Daoy (cell line): ENCODE data around the gene SSBP1. TPM values are rescaled to one million over a fixed set of nuclear protein-coding genes. Genes with fewer than 3 reads are reported as not detected.
"Not testable (repeated sequence)": the region's sequence is repeated elsewhere in the genome, so short reads cannot be mapped to it uniquely, and the experiment has no call there.

Source experiments
- DNase-seq: peaks from one replicate; pipeline ENCODE4 v3.0.0-alpha.2; 2015; ENCODE audit warnings: low read depth
- total RNA-seq: library from RNA; depleted of rRNA; stranded (reverse); fragments of >200 nt; shearing (Covaris generic); gene quantifications from 2 replicates; pipeline ENCODE4 v1.2.3, GENCODE V29; 2014; rRNA removed

The SSBP1 gene
- total RNA-seq = 913 and 1,102 TPM in 2 replicates

DNA sequence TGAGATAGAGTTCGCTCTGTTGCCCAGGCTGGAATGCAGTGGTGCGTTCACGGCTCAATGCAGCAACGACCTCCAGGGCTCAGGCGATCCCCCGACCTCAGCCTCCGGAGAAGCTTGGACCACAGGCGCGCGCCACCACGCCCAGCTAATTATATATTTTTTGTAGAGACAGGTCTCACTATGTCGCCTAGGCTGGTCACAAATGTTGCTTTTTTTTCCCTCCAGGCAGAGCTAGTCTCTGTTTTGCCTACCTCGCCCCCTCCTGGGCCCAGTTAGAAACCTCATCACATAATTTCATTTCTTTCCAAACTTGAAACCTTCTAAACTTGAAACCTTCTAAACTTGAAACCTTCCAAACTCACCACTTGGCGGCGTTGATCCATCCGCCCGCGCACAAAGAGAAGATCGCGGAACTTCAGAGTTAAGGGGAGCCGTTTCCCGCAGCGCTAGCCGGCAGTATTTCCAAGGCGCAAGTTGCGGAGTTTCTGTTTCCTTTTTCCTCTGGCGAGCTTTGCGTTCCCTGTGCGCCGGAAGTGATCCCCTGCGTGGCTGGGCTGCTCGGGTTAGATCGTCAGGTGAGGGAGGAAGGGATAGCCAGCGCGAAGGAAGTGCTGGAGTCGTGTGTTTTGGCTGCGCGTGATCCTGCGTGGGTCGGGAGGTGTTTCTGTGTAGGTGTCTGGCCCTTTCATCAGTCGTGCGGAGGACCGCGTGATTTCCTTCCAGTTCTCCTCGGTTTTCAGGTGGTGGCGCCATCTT, at the start of gene SSBP1:
TSS of gene SSBP1 (plus strand) at position 523 of the 756 bp plus-strand sequence. CDS start 809 bp downstream, outside the sequence.
- DNase-seq = peak; percentile 99

DNA sequence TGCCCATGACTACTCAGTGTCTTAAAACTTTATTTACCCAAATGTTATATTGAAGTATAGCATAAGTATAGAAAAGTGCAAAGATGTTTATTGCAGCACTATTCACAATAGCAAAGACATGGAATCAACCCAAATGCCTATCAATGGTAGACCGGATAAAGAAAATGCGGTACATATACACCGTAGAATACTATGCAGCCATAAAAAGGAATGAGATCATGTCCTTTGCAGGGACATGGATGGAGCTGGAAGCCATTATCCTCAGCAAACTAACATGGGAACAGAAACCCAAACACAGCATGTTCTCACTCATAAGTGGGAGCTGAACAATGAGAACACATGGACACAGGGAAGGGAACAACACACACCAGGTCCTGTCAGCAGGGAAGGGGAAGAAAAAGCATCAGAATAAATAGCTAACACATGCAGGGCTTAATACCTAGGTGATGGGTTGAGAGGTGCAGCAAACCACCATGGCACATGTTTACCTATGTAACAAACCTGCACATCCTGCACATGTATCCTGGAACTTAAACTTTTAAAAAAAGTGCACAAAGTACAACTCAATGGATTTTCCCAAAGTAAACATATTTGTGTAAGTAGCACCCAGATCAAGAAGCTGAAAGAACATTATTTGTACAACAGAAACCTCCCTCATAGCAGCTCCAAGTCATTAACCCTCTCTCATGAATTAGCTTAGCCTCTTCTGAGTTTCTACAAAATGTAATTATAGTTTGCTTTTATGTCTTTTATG, 48.9 kb upstream of the SSBP1 start:
- not testable (repeated sequence) for DNase-seq

DNA sequence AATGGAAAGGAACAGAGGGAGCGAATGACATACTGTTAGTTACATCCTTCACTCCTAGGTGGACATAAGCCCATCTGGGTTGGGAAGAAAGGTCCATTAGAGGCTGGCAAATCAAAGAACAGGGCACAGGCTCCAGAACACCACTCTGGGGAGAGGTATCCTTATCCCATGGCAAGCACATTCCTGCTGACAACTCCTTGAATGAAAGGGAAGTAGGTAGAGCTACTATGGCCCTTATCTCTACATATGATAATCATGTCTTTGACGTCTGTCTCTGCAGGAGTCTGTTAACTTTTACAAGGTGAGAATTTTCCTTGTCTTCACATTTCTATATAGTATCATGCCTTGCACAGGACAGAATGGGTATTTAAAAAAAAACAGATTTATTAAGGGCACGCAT, 46.6 kb upstream of the SSBP1 start:
- DNase-seq = no peak

DNA sequence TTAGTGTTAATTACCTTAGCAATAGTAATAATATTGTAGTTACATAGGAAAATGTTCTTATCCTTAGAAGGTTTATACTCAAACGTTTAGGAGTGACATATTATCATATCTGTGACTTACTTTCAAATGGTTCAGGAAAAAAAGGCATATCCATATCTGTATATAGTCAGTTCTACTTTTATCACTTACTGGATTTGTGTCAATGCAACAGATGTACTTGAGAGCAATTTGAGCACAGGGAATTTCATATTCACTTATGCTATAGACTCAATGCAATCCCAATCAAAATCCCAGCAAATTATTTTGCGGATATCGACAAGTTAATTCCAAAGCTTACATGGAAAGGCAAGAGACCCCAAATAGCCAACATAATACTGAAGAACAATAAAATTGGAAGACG, 46.2 kb upstream of the SSBP1 start:
- DNase-seq = no peak

GRCh38 chr7:141693082-141693481, 45.1 kb upstream of the SSBP1 start:
- DNase-seq = no peak

GRCh38 chr7:141695803-141696289, 42.3 kb upstream of the SSBP1 start:
- DNase-seq = no peak

GRCh38 chr7:141696348-141696747, 41.8 kb upstream of the SSBP1 start:
- DNase-seq = peak; percentile 25

- DNase-seq = peak; percentile 92
These were observed 40.8 kb upstream of the SSBP1 start for GRCh38 chr7:141697211-141697871.

DNA sequence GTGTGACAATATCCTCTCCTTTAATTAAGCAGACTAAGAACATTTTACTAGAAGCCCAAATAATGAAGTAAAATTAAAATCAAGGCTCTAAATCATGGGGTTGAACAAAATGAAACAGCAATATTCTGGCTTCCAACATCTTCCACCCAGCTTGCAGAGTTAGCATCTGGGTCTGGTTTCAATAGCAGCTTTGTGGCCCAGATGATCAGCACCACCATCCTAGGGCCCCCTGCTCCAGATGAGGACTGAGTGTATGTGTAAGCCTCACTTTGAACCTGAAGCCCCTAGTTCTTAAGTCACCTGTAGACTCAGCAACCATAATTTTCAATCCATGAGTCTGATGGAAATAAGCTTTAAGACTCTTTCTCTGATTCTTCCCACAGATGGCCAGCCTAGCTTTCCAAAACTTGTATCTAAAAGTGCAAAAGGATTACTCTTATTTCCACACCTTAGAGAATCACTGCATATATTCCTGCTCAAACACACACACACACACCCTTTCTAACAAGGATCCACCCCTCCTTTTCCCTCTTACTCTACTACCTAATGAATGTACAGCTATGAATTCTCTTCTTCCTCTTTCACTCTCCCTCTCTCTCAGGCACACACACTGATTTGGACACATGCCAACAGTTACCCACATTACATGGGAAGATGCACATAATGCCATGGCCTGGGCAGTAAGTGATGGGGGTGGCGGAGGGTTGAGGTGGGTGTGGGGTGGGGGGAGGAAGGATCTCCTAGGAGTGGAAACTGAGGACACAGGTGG, 39.7 kb upstream of the SSBP1 start:
- DNase-seq = peak; percentile 50

DNA sequence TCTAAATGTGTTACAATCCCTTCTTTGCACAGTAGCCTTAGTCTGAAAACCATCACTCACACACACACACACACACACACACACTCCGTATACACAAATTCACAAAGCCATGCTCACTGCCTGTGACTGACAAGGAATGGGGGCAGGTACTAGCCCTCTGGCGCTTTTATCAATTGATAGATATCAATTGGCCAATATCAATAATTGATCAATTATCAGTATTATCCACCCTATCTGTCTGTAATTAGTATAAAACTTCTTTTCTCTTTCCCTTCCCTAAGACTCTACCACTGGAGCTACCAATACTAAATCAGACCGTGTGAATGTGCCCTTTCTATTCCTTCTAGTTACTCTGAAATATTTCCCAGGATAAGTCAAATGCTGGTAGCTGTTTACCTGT, 38.3 kb upstream of the SSBP1 start:
- DNase-seq = no peak

DNA sequence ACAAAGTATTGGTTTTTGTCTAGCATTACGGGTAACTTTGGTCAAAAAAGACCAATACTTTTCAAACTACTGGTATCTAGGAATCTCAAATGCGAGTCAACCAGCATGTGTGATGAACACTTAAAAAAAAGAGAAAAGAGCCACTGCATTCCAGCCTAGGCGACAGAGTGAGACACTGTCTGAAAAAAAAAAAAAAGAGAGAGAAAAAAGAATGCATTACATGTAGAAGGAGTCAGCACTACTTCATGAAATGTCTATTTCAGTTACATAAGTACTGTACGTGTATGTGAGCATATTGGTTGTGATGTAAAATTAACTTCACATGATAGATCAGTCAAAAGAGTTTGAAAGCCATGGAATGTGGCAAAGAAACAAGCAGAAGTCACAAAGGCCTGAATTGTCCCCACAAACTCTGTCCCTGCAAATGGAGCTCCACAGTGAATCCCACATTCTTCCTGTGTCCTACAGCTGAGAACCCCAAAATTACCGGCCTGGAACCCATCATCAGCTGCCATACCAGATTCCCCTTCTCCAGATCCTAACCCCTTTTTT, 37.8 kb upstream of the SSBP1 start:
- DNase-seq = no peak

DNA sequence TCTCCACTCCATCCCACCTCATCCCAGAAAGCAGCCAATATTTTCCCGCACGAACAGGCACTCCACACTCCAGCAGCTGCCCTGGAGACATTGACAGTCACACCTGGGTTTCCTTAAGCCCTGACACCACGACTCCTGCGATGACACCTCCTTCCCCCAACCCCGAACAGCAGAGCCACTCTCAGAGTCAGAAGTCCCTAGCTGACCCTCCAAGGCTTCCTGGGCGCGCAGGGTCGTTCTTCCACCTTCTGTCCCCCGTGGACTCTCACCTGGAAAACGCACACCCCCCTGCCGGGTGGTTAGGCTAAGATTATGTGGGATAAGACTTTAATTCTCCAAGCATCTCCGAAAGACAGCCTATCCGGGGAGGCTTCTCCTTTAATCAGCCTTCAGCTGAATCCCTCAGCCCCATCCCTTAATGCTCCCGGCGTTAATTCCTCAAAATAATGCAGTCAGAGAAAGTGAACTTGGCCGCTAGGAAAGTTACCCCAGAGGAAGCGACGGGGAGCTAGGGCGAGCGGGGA, 37.2 kb upstream of the SSBP1 start:
- peak; percentile 28 for DNase-seq

- DNase-seq = peak; percentile 78
These were observed 36.6 kb upstream of the SSBP1 start for GRCh38 chr7:141701489-141702046.

- DNase-seq = peak; percentile 82
These were observed 36.1 kb upstream of the SSBP1 start, which contains the start of gene DENND11 for GRCh38 chr7:141702047-141702567. Gene DENND11 (minus strand): TSS chr7:141702166. CDS start chr7:141702153, 13 bp downstream.

GRCh38 chr7:141702892-141703291, 35.3 kb upstream of the SSBP1 start:
- no peak for DNase-seq

DNA sequence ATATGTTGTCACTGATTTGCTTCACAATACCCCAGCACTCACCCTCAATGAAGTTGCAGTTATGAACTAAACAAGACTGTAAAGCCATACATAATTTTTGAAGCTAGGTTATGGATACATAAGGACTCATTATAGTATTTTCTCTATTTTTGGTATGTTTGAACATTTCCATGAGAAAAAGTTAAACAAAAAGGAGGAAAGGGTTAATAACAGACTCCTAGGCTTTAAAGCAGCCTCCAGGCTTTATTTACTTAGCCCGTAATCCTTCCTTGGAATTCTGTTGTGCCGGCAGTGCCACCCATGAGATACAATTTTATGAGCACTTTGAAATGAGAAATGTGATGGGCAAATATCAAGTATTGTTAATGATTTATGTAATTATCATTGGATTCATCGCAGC, 34.0 kb upstream of the SSBP1 start:
- DNase-seq = no peak

DNA sequence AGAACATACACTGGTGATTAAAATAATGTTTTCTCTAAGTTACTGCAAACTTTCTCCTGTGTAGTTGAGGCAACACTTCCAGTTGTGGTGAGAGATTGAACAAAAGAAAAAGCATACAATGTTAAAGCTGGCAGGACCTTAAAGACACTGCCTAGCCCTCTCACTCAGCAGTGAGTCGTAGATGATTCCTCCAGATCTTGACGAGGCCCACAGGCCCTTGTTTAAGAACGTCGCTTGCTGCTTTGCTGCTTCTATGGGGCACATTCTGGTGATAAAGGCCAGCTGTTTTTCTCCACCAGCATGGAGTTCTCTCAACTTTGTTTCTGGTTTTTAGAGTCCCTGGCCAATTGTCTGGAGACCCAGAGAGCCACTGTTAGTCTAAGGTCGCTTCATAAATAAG, 33.4 kb upstream of the SSBP1 start:
- DNase-seq = peak; percentile 35

- no peak for DNase-seq
These were observed 31.7 kb upstream of the SSBP1 start for GRCh38 chr7:141706239-141707064.

GRCh38 chr7:141708351-141708750, 29.8 kb upstream of the SSBP1 start, which contains the start of gene WEE2:
Gene WEE2 (plus strand): TSS chr7:141708353. CDS start chr7:141708759, 406 bp downstream.
- no peak for DNase-seq
